HEK293 (cell line): ENCODE data around the gene PDE11A.

ENCODE experiments used
- CTCF ChIA-PET: fragments of 350-600 bp; formaldehyde crosslinking; extraction: SDS; loops from one replicate; lab custom pipeline; 2021; ENCODE audit warnings: antibody characterized with exemption; lab: Yijun Ruan, JAX
- POLR2A ChIA-PET: fragments of 300-600 bp; formaldehyde crosslinking; extraction: SDS; loops from one replicate; lab custom pipeline; 2020; ENCODE audit warnings: antibody characterized with exemption, inconsistent platforms; lab: Yijun Ruan, JAX
- H3K27ac ChIP-seq: fragments of 200-500 bp; sonication (Bioruptor generic); 2 replicates; pipeline ENCODE4 v1.5.1; 2014; ENCODE audit warnings: low read depth, low read length, control low read depth, inconsistent platforms; ENCODE audit errors: extremely low read depth
- H3K36me3 ChIP-seq, 2 experiments: fragments of 200-500 bp in 1 of 2; sonication (Bioruptor generic) in 1 of 2; 1 replicate in 1 of 2; 2 replicates in 1 of 2; pipeline ENCODE4 v1.5.1; 2014 to 2017; ENCODE audit warnings: inconsistent platforms in 2 of 2, low read length in 2 of 2; ENCODE audit not compliant: control insufficient read depth in 2 of 2, insufficient read depth in 1 of 2
- H3K4me1 ChIP-seq: fragments of 200-500 bp; sonication (Bioruptor generic); 2 replicates; pipeline ENCODE4 v1.5.1; 2014; ENCODE audit warnings: mild to moderate bottlenecking, low read length, inconsistent platforms; ENCODE audit not compliant: control insufficient read depth, insufficient read depth
- H3K4me3 ChIP-seq: 2 replicates; pipeline ENCODE4 v1.5.1; 2011; ENCODE audit warnings: low read depth, mild to moderate bottlenecking, control low read depth, low read length, moderate library complexity
- H3K9me3 ChIP-seq: fragments of 200-500 bp; sonication (Bioruptor generic); 2 replicates; pipeline ENCODE4 v1.5.1; 2014; ENCODE audit warnings: low read depth, low read length, inconsistent platforms; ENCODE audit not compliant: control insufficient read depth, insufficient read depth
- FEZF1 ChIP-seq: fragments of 450-650 bp; formaldehyde crosslinking; IDR thresholded peaks from 2 replicates; pipeline ENCODE4 v1.5.1; 2016; ENCODE audit warnings: missing biosample characterization, missing genetic modification characterization
- HIC1 ChIP-seq: fragments of 450-650 bp; formaldehyde crosslinking; IDR thresholded peaks from 2 replicates; pipeline ENCODE4 v1.5.1; 2016; ENCODE audit warnings: missing biosample characterization, missing genetic modification characterization
- IKZF3 ChIP-seq: fragments of 450-650 bp; IDR thresholded peaks from 2 replicates; pipeline ENCODE4 v1.5.0; 2018; ENCODE audit warnings: missing biosample characterization, mild to moderate bottlenecking, missing genetic modification characterization, moderate library complexity
- KLF16 ChIP-seq: fragments of 450-650 bp; formaldehyde crosslinking; IDR thresholded peaks from 2 replicates; pipeline ENCODE4 v1.5.1; 2017; ENCODE audit warnings: missing biosample characterization, missing genetic modification characterization
- PRDM6 ChIP-seq: fragments of 450-650 bp; formaldehyde crosslinking; IDR thresholded peaks from 2 replicates; pipeline ENCODE4 v1.5.1; 2017; ENCODE audit warnings: missing biosample characterization, missing genetic modification characterization
- REPIN1 ChIP-seq: fragments of 450-650 bp; formaldehyde crosslinking; IDR thresholded peaks from 2 replicates; pipeline ENCODE4 v1.5.1; 2017; ENCODE audit warnings: missing biosample characterization, missing genetic modification characterization, low read depth
- SCRT1 ChIP-seq: fragments of 450-650 bp; formaldehyde crosslinking; IDR thresholded peaks from 2 replicates; pipeline ENCODE4 v1.5.1; 2016; ENCODE audit warnings: missing biosample characterization, missing genetic modification characterization, borderline replicate concordance
- YY1 ChIP-seq: fragments of 450-650 bp; formaldehyde crosslinking; IDR thresholded peaks from 2 replicates; pipeline ENCODE4 v1.5.1; 2018; ENCODE audit warnings: missing biosample characterization, missing genetic modification characterization
- ZBTB17 ChIP-seq: fragments of 450-650 bp; formaldehyde crosslinking; IDR thresholded peaks from 2 replicates; pipeline ENCODE4 v1.5.1; 2016; ENCODE audit warnings: missing biosample characterization, missing genetic modification characterization
- ZBTB6 ChIP-seq: fragments of 450-650 bp; formaldehyde crosslinking; IDR thresholded peaks from 2 replicates; pipeline ENCODE4 v1.5.1; 2017; ENCODE audit warnings: missing biosample characterization, missing genetic modification characterization
- ZEB2 ChIP-seq: fragments of 450-650 bp; formaldehyde crosslinking; IDR thresholded peaks from 2 replicates; pipeline ENCODE4 v1.5.1; 2016; ENCODE audit warnings: missing biosample characterization, missing genetic modification characterization
- ZFP69B ChIP-seq: fragments of 450-650 bp; formaldehyde crosslinking; IDR thresholded peaks from 2 replicates; pipeline ENCODE4 v1.5.1; 2016; ENCODE audit warnings: missing biosample characterization, missing genetic modification characterization
- ZNF155 ChIP-seq: fragments of 450-650 bp; formaldehyde crosslinking; IDR thresholded peaks from 2 replicates; pipeline ENCODE4 v1.5.1; 2016; ENCODE audit warnings: missing biosample characterization, missing genetic modification characterization
- ZNF157 ChIP-seq: fragments of 450-650 bp; formaldehyde crosslinking; IDR thresholded peaks from 2 replicates; pipeline ENCODE4 v1.5.1; 2016; ENCODE audit warnings: missing biosample characterization, missing genetic modification characterization
- ZNF202 ChIP-seq: fragments of 450-650 bp; formaldehyde crosslinking; IDR thresholded peaks from 2 replicates; pipeline ENCODE4 v1.5.1; 2016; ENCODE audit warnings: missing biosample characterization, missing genetic modification characterization, borderline replicate concordance
- ZNF324 ChIP-seq: fragments of 450-650 bp; formaldehyde crosslinking; IDR thresholded peaks from 2 replicates; pipeline ENCODE4 v1.5.1; 2016; ENCODE audit warnings: missing biosample characterization, missing genetic modification characterization
- ZNF341 ChIP-seq: fragments of 450-650 bp; formaldehyde crosslinking; IDR thresholded peaks from 2 replicates; pipeline ENCODE4; 2016; ENCODE audit warnings: low read depth, missing biosample characterization, missing genetic modification characterization
- ZNF391 ChIP-seq: fragments of 450-650 bp; formaldehyde crosslinking; IDR thresholded peaks from 2 replicates; pipeline ENCODE4 v1.5.1; 2016; ENCODE audit warnings: low read depth, missing biosample characterization, missing genetic modification characterization, borderline replicate concordance
- ZNF416 ChIP-seq: fragments of 450-650 bp; formaldehyde crosslinking; IDR thresholded peaks from 2 replicates; pipeline ENCODE4 v1.5.1; 2016; ENCODE audit warnings: missing biosample characterization, missing genetic modification characterization
- ZNF433 ChIP-seq: fragments of 450-650 bp; formaldehyde crosslinking; IDR thresholded peaks from 2 replicates; pipeline ENCODE4 v1.5.1; 2016; ENCODE audit warnings: missing biosample characterization, missing genetic modification characterization, low read depth
- ZNF510 ChIP-seq: fragments of 450-650 bp; formaldehyde crosslinking; IDR thresholded peaks from 2 replicates; pipeline ENCODE4 v1.5.1; 2018; ENCODE audit warnings: mild to moderate bottlenecking, missing genetic modification characterization, missing biosample characterization; ENCODE audit not compliant: insufficient replicate concordance
- ZNF544 ChIP-seq: fragments of 450-650 bp; formaldehyde crosslinking; IDR thresholded peaks from 2 replicates; pipeline ENCODE4 v1.5.0; 2017; ENCODE audit warnings: missing biosample characterization, missing genetic modification characterization
- ZNF555 ChIP-seq: fragments of 450-650 bp; formaldehyde crosslinking; conservative IDR thresholded peaks from 2 replicates; pipeline ENCODE4 v1.5.1; 2017; ENCODE audit warnings: missing biosample characterization, mild to moderate bottlenecking, missing genetic modification characterization, inconsistent platforms
- ZNF629 ChIP-seq: fragments of 450-650 bp; formaldehyde crosslinking; IDR thresholded peaks from 2 replicates; pipeline ENCODE4 v1.5.1; 2017; ENCODE audit warnings: missing biosample characterization, missing genetic modification characterization
- ZNF664 ChIP-seq: fragments of 450-650 bp; formaldehyde crosslinking; IDR thresholded peaks from 2 replicates; pipeline ENCODE4 v1.5.1; 2016; ENCODE audit warnings: missing biosample characterization, missing genetic modification characterization
- ZNF843 ChIP-seq: fragments of 450-650 bp; formaldehyde crosslinking; IDR thresholded peaks from 2 replicates; pipeline ENCODE4 v1.5.1; 2016; ENCODE audit warnings: missing biosample characterization, missing genetic modification characterization
- ZSCAN18 ChIP-seq: fragments of 450-650 bp; formaldehyde crosslinking; IDR thresholded peaks from 2 replicates; pipeline ENCODE4 v1.5.1; 2016; ENCODE audit warnings: missing biosample characterization, missing genetic modification characterization

The PDE11A gene

GRCh38 chr2:177916342-177916741 is 156.2 kb downstream of the PDE11A start:
- H3K27ac ChIP-seq: no peak overlapping the region
- H3K9me3 ChIP-seq: no peaks in the 10 kb centered on the region
- TF ChIP-seq KLF16: no peak
- TF ChIP-seq YY1 (tag by site-specific recombination): no peak
- TF ChIP-seq ZFP69B (tag by site-specific recombination): no peak
- no peak for TF ChIP-seq ZNF629
- TF ChIP-seq ZNF664 (tag by site-specific recombination): no peak
- no peak for TF ChIP-seq FEZF1 (tag by site-specific recombination)
- no peak for TF ChIP-seq ZNF324 (tag by site-specific recombination)
- TF ChIP-seq ZEB2 (tag by site-specific recombination): no peak
- no peak for TF ChIP-seq ZNF555 (tag by site-specific recombination)
- TF ChIP-seq ZNF433: no peak
- no peak for TF ChIP-seq ZNF391 (tag by site-specific recombination)
- no peak for TF ChIP-seq ZNF510 (tag by site-specific recombination)
- TF ChIP-seq SCRT1: no peak
- TF ChIP-seq ZNF155 (tag by site-specific recombination): no peak
- no peak for TF ChIP-seq ZNF544
- no peak for TF ChIP-seq ZNF843 (tag by site-specific recombination)
- TF ChIP-seq ZNF416 (tag by site-specific recombination): no peak
- no peak for TF ChIP-seq ZNF157 (tag by site-specific recombination)
- no peak for TF ChIP-seq REPIN1 (tag by site-specific recombination)
- no peak for TF ChIP-seq ZBTB17 (tag by site-specific recombination)
- H3K4me3 ChIP-seq: no peak overlapping the region
- H3K4me1 ChIP-seq: no peaks in the 10 kb centered on the region
- no peaks in the 10 kb centered on the region for H3K36me3 ChIP-seq
- ChIA-PET POLR2A (no interaction called here), CTCF (interaction anchor here (2.1 to 2.5 kb wide), 2 partner anchors 10 to 11 kb away, joined by 7 to 10 read pairs; no protein-coding TSS in a partner anchor)

GRCh38 chr2:177914247-177914646 is 158.3 kb downstream of the PDE11A start:
- Histone ChIP-seq H3K4me1 (no peaks in the 10 kb centered on the region), H3K36me3 (no peaks in the 10 kb centered on the region)
- POLR2A ChIA-PET: no interaction called here

More at GRCh38 chr2:177914247-177914646, 158.3 kb downstream of the PDE11A start:
- TF ChIP-seq IKZF3 (tag by site-specific recombination) (no peak), ZSCAN18 (tag by site-specific recombination) (no peak), ZBTB6 (tag by site-specific recombination) (no peak), PRDM6 (tag by site-specific recombination) (no peak), ZNF341 (no peak), ZNF202 (tag by site-specific recombination) (no peak), ZNF433 (no peak), HIC1 (no peak)
- no peaks in the 10 kb centered on the region for H3K9me3 ChIP-seq
- H3K27ac ChIP-seq: no peak overlapping the region
- CTCF ChIA-PET: interaction anchor here (0.6 to 2.5 kb wide), 3 partner anchors 8 to 142 kb away, joined by 4 to 10 read pairs (median 7); no protein-coding TSS in a partner anchor
- H3K4me3 ChIP-seq: no peak overlapping the region
